Fibroblast of mammary gland (primary cell): Measurements from ENCODE around the gene SDC4.
A peak's percentile ranks its signal among the peaks of the same experiment; 100 is the strongest.

Experiments used
- DNase-seq: peaks from one replicate; pipeline ENCODE4 v3.0.0-alpha.2; 2010; ENCODE audit warnings: low read depth
- H3K4me3 ChIP-seq: 2 replicates; pipeline ENCODE4 v1.5.1; 2011; ENCODE audit warnings: low read depth, mild to moderate bottlenecking, low read length, moderate library complexity; ENCODE audit not compliant: control insufficient read depth
- CTCF ChIP-seq: conservative IDR thresholded peaks from 2 replicates; pipeline ENCODE4 v1.5.1; 2011; ENCODE audit warnings: low read depth, low read length, inconsistent platforms; ENCODE audit not compliant: control insufficient read depth, insufficient read depth

Gene SDC4

DNA sequence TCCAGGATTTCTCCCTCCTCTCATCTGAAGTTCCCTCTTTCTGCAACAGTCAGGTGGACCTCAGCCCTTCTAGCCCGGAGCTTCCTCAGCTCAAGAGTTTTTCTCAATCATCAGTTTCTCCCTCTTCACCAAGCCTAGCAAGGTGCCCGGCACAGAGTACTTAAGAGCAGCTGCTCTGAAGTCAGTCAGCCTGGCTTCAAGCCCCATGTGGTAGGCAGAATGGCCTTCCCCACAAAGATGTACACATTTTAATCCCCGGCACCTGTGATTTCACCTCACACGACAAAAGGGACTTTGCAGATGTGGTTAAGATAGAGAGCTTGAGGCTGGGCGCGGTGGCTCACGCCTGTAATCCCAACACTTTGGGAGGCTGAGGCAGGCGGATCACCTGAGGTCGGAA is 56.7 kb downstream of the SDC4 start:
- H3K4me3 ChIP-seq, result no peak overlapping the region
- DNase-seq, result no peak
- TF ChIP-seq CTCF, result no peak

DNA sequence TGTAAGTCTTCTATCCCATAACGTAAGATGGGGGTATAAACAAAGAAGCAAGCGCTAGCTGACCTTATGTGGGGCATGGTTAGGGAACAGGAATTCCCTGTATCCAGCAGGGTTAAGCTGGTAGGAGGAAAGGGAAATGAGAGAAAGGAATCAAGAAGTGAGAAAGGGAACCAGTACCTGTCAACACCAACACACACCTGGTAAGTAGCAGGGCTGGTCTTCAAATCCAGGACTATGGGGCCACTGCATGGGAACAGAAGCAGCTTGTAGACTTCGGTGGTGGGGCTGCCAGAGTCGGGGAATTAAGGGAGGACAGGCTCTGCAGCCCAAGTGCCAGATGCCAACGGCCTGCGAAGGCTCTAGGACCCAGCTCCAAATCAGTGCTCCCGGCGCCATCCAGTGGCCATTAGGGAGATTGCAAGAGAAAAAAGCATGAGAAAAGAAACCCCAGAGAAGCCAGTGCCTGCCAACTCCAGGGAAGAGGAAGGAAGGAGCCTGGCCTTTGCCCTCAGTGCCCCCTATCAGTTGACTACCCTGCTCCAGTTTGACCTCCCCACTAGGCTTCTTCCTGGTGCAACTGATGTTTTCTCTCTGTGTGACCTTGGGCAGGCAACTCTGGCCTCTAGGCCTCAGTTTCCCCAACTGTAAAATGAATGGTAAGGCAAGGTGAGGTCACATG is 57.4 kb downstream of the SDC4 start:
- H3K4me3 ChIP-seq, result no peak overlapping the region
- peak; percentile 72 for DNase-seq
- peak; percentile 92 for TF ChIP-seq CTCF

- no peak overlapping the region for H3K4me3 ChIP-seq
- TF ChIP-seq CTCF, result no peak
- DNase-seq, result no peak
Observed at GRCh38 chr20:45289942-45290676, 58.1 kb downstream of the SDC4 start.

- DNase-seq, result no peak
- TF ChIP-seq CTCF, result no peak
- no peak overlapping the region for H3K4me3 ChIP-seq
Observed at GRCh38 chr20:45288860-45289259, 59.4 kb downstream of the SDC4 start.

GRCh38 chr20:45288376-45288775 is 59.8 kb downstream of the SDC4 start:
- TF ChIP-seq CTCF, result no peak
- H3K4me3 ChIP-seq, result no peak overlapping the region
- no peak for DNase-seq

GRCh38 chr20:45283551-45284057 is 64.6 kb downstream of the SDC4 start:
- no peak for TF ChIP-seq CTCF
- no peak overlapping the region for H3K4me3 ChIP-seq
- DNase-seq, result peak; percentile 12
